ENCODE data around the gene SNX1.

The SNX1 gene

GRCh38 chr15:64146885-64147681 lies 51.3 kb downstream of the SNX1 start:
- no peak for DNase-seq (ENCODE audit: low read depth)

GRCh38 chr15:64148168-64148567 lies 52.4 kb downstream of the SNX1 start:
- DNase-seq (ENCODE audit: low read depth), result no peak

- DNase-seq (ENCODE audit: low read depth), result no peak
These were observed 52.8 kb downstream of the SNX1 start for GRCh38 chr15:64148581-64148980.

- DNase-seq (ENCODE audit: low read depth), result no peak
These were observed 53.6 kb downstream of the SNX1 start for GRCh38 chr15:64149424-64149823.

GRCh38 chr15:64149893-64150578 lies 54.3 kb downstream of the SNX1 start:
- DNase-seq (ENCODE audit: low read depth), result no peak

- no peak for DNase-seq (ENCODE audit: low read depth)
These were observed 56.1 kb downstream of the SNX1 start, which contains the start of gene SNX22 for GRCh38 chr15:64151727-64152506. Gene SNX22 (plus strand): TSS chr15:64151731. CDS start chr15:64151776, 45 bp downstream.

- DNase-seq (ENCODE audit: low read depth), result no peak
These were observed 57.0 kb downstream of the SNX1 start for GRCh38 chr15:64152507-64153387.

- peak; percentile 71 for DNase-seq (ENCODE audit: low read depth)
These were observed 57.9 kb downstream of the SNX1 start for GRCh38 chr15:64153480-64154367.

GRCh38 chr15:64155802-64156651 lies 60.2 kb downstream of the SNX1 start:
- no peak for DNase-seq (ENCODE audit: low read depth)

- no peak for DNase-seq (ENCODE audit: low read depth)
These were observed 61.0 kb downstream of the SNX1 start for GRCh38 chr15:64156652-64157331.

- DNase-seq (ENCODE audit: low read depth), result no peak
These were observed 61.9 kb downstream of the SNX1 start for GRCh38 chr15:64157599-64158125.

GRCh38 chr15:64158363-64159134 lies 62.8 kb downstream of the SNX1 start:
- no peak for DNase-seq (ENCODE audit: low read depth)

- no peak for DNase-seq (ENCODE audit: low read depth)
These were observed 66.1 kb downstream of the SNX1 start for GRCh38 chr15:64161688-64162477.

GRCh38 chr15:64162478-64162868 lies 66.7 kb downstream of the SNX1 start:
- DNase-seq (ENCODE audit: low read depth), result no peak

GRCh38 chr15:64162869-64163658 lies 67.3 kb downstream of the SNX1 start, which contains the start of gene PPIB:
Gene PPIB (minus strand): TSS chr15:64163022. CDS start chr15:64162986, 36 bp downstream.
- peak; percentile 96 for DNase-seq (ENCODE audit: low read depth)

All from fibroblast of the conjunctiva (primary cell).